ENCODE measurements around the gene NANS. TPM values are rescaled to one million over a fixed set of nuclear protein-coding genes. Genes with fewer than 3 reads are reported as not detected.

The NANS gene
- total RNA-seq, 4 donors from 2014 or later = 29.0 to 64.7 (median 34.2) TPM

GRCh38 chr9:98130576-98131228, 74.2 kb downstream of the NANS start:
- H3K27ac ChIP-seq = no peak overlapping the region
- ATAC-seq (no peak), DNase-seq (no peak)
- no peaks in the 10 kb centered on the region for H3K9me3 ChIP-seq
- H3K4me1 ChIP-seq = no peaks in the 10 kb centered on the region
- in situ Hi-C loops (cut with MboI; ENCODE audit: low sequenced_read_pairs in 4 of 4) (no loop called here), intact Hi-C loops (cut with DNase I; ENCODE audit: low total_unique reads) (no loop called here)
- no peak overlapping the region for H3K4me3 ChIP-seq
- H3K27me3 ChIP-seq = no peaks in the 10 kb centered on the region
- H3K36me3 ChIP-seq = no peaks in the 10 kb centered on the region
- no peak for TF ChIP-seq POLR2A (IDR thresholded peaks at IDR 0.05)
- no peak for TF ChIP-seq CTCF (IDR thresholded peaks at IDR 0.05 in 4 of 5, conservative IDR thresholded peaks at IDR 0.05 in 1 of 5)

- ATAC-seq (no peak), DNase-seq (no peak)
- no peak overlapping the region for H3K4me3 ChIP-seq
- no peaks in the 10 kb centered on the region for H3K36me3 ChIP-seq
- in situ Hi-C loops (cut with MboI; ENCODE audit: low sequenced_read_pairs in 4 of 4) (no loop called here), intact Hi-C loops (cut with DNase I; ENCODE audit: low total_unique reads) (no loop called here)
- H3K4me1 ChIP-seq = no peaks in the 10 kb centered on the region
- no peaks in the 10 kb centered on the region for H3K9me3 ChIP-seq
- H3K27me3 ChIP-seq = no peaks in the 10 kb centered on the region
- TF ChIP-seq POLR2A (IDR thresholded peaks at IDR 0.05) (no peak), CTCF (IDR thresholded peaks at IDR 0.05 in 4 of 5, conservative IDR thresholded peaks at IDR 0.05 in 1 of 5) (no peak)
- H3K27ac ChIP-seq = no peak overlapping the region
Measured at GRCh38 chr9:98132158-98132557, 75.6 kb downstream of the NANS start.

Other genes with a start within 250 kb of the NANS start
- not detected for gene FOXE1, start 203.5 kb upstream of the NANS start, total RNA-seq
- 10 to 100 TPM; 10.5 to 23.4 (median 15.7) TPM for gene TRMO, start 134.2 kb upstream of the NANS start, total RNA-seq
- gene HEMGN, start 118.6 kb upstream of the NANS start, total RNA-seq = under 1 TPM in 1 of 4 donors, not detected in 3; 0.16 TPM
- gene ANP32B, start 73.4 kb upstream of the NANS start, total RNA-seq = 10 to 100 TPM in 3 of 4 donors, 1 to 10 TPM in 1; 8.2 to 24.5 (median 17.8) TPM
- gene TRIM14, start 62.5 kb downstream of the NANS start, total RNA-seq = 1 to 10 TPM; 1.1 to 3.2 (median 1.3) TPM
- gene CORO2A, start 135.9 kb downstream of the NANS start, total RNA-seq = under 1 TPM; 0.05 to 0.42 (median 0.19) TPM
- 1 to 10 TPM in 2 of 4 donors, under 1 TPM in 2; 0.66 to 2.9 (median 1.6) TPM for gene TBC1D2, start 198.9 kb downstream of the NANS start, total RNA-seq